HS-27A (cell line): ENCODE data around the gene SLC6A18.
"Not testable (repeated sequence)": the region's sequence is repeated elsewhere in the genome, so short reads cannot be mapped to it uniquely, and the experiment has no call there.

Experiments used
- DNase-seq: peaks from one replicate; pipeline ENCODE4 v3.0.0-alpha.2; 2012; ENCODE audit warnings: low read depth, missing footprints

The SLC6A18 gene

DNA sequence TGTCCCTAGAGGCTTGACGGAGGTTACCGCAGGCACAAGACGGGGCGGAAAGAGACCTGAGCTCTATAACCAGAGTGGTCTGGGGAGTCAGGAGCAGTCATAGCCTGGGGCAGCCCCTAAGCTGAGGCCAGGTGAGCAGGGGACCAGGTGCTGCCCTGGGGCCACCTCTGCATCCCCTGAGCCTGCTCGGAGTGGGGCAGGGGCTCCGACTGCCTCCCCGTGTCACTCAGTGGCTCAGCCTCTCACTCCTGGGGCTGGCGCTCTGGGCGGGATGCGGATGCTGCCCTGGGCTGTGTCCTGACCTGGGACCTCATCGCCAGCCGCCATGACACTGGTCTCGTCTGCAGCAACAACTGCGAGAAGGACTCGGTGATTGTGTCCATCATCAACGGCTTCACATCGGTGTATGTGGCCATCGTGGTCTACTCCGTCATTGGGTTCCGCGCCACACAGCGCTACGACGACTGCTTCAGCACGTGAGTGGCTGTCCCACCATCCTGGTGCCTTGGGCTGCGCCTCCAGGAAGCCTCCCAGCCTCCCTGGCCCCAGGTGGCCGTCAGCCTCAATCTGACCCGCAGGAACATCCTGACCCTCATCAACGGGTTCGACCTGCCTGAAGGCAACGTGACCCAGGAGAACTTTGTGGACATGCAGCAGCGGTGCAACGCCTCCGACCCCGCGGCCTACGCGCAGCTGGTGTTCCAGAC, 8.8 kb upstream of the SLC6A18 start:
- no peak for DNase-seq

- DNase-seq, result no peak
These were observed 8.3 kb upstream of the SLC6A18 start for GRCh38 chr5:1216918-1217295.

DNA sequence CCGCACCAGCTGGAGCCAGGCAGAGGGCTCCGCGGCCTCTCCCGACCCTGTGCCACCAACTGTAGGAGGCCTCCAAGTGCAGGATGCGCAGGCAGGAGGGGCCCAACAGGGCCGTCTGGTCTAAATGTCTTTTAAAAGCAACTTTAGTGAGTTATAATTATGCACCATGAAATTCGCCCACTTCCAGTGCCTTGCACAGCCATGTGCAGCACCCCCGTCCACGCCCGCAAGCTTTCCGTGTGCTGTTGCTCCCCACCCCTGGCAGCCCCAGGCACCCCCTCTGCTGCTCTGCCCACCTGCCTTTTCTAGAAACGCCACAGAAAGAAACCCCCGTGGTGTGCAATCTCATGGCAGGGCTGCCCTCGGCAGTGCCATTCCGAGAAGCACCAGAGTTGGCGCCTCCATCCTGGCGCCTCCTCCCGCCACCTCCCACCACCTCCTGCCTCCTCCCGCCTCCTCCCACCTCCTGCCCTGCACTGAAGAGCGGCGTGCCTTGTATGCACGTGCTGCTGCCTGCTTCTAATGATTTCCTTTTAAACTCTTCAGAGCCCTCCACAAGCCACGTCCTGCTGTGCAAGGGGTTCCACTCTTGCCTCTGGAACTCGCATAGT, 7.5 kb upstream of the SLC6A18 start:
- no peak for DNase-seq

DNA sequence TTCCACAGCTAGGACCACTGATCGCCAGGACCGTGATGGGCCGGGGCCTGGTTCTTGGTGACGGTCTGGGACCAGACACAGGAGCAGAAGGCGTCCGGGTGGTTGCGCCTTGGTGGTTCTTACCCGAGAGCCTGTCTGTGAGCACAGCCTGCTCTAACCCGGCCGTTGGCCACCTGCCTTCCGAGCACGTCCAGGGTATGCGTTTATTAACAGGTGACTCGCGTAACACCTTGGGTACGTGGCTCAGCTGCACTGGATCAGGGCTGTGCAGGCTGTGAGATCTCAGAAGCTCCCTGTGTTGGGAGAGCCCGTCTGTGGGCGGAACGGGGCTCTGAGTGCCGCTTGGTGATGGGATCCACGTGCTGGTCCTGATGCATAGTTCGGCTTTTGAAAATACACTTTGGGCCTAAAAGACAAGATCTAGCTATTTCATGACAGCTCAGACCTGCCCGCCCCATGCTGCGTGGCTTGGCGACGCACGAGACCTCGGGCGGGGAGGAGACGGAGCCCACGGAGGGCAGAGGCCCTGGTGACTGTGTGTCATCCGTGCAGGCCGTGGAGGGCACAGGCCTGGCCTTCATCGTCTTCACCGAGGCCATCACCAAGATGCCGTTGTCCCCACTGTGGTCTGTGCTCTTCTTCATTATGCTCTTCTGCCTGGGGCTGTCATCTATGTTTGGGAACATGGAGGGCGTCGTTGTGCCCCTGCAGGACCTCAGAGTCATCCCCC, 6.7 kb upstream of the SLC6A18 start:
- DNase-seq, result no peak

DNA sequence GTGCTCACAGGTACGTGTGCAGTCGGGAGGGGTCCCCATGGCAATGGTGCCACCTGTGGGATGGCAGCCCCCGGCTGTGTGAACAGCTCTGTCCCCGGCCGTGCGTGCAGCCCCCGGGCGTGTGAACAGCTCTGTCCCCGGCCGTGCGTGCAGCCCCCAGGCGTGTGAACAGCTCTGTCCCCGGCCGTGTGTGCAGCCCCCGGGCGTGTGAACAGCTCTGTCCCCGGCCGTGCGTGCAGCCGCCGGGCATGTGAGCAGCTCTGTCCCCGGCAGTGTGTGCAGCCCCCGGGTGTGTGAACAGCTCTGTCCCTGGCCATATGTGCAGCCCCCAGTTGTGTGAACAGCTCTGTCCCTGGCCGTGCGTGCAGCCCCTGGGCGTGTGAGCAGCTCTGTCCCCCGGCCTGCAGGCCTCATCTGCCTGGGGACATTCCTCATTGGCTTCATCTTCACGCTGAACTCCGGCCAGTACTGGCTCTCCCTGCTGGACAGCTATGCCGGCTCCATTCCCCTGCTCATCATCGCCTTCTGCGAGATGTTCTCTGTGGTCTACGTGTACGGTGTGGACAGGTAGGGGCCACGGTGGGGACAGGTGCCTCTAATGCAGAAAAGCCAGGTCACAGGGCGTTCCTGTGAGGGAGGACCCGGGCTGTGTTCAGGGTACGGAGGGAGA, 5.9 kb upstream of the SLC6A18 start:
- DNase-seq, result no peak

DNA sequence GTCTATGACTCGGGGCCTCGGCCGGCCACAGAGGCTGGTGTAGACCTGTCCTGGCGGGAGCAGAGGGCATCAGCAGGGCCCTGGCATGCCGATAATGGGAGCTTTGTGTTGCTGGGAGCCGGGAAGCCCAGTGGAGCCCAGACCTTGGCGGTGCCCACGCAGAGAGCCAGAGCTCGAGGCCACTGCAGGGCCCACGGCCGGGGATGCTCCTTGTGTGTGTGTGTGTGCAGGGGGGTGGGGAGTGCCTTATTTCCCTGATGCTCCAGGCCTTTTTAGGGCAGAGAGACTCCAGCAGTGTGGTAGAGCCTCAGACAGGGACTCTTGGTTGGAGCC, 5.4 kb upstream of the SLC6A18 start:
- no peak for DNase-seq

GRCh38 chr5:1220351-1220750, 4.8 kb upstream of the SLC6A18 start:
- DNase-seq, result no peak

- no peak for DNase-seq
These were observed 4.3 kb upstream of the SLC6A18 start for GRCh38 chr5:1220831-1221230.

GRCh38 chr5:1221721-1222120, 3.5 kb upstream of the SLC6A18 start:
- no peak for DNase-seq

GRCh38 chr5:1222147-1222546, 3.0 kb upstream of the SLC6A18 start:
- no peak for DNase-seq

DNA sequence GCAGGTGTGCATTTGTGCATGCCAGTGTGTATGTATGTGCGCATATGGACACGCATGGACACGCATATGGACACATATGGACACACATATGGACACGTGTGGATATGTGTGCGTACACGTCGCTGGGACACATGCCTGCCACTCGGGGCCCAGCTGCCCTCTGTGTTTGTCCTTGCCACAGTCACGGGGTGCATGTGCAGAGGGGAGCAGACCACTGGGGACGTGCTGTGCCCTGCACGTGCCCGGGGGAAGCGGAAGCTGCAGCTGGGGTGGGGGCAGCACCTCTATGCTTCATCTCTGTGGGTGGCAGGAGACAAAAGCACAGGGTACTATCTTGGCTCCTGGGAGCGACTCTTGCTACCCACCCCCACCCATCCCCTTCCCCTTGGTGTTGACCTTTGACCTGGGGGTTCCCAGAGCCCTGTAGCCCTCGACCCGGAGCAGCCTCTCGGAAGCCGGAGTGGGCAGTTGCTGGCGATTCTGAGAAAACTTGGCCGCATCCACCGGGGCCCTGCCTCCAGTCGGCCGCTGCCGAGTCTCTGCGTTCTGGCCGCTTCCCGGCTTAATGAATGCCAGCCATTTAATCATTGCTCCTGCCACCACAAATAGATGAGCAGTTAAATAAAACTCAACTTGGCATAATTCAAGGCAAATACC, 2.4 kb upstream of the SLC6A18 start:
- DNase-seq, result no peak

- DNase-seq, result no peak
These were observed 1.9 kb upstream of the SLC6A18 start for GRCh38 chr5:1223278-1223670.

GRCh38 chr5:1224631-1225030, 550 bp upstream of the SLC6A18 start:
- DNase-seq, result no peak

DNA sequence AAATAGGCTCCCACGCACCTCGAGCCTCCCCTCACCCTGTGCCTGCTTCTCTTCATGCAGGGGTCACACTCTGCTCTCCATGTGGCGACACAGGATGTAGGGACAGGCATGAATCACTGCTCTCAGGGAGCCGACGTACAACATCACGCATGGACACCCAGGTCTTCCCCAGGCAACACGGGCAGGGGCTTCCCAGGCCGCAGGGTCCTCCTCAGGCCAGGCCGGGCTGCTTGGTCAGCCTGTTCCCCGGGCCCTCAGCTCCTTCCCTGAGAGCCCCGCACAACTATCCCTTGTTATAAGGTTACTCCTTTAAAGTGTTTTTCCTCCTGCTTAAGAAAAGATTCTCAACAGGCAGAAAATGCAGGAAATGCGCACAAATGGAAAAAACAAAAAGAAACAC, 1.1 kb downstream of the SLC6A18 start:
- DNase-seq, result no peak

GRCh38 chr5:1226839-1227581, 1.8 kb downstream of the SLC6A18 start:
- no peak for DNase-seq

DNA sequence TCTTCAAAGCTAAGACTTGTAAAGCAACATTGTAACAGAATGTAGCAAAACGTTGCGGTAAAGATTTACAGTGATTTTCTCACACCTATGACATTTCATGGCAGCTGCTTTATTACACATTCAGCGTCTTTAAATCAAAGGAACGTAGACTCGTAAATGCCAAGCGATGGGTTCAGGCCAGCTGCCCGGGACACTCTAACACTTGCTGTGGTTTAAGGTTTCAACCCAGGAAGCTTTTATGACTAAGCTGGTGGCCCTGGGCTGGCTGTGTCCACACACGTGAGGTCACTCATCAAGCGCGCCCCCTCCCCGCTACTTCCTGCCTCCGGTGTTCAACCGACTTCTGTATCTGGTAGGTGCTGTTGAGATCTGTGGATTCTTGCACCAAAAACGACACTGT, 2.5 kb downstream of the SLC6A18 start:
- no peak for DNase-seq

DNA sequence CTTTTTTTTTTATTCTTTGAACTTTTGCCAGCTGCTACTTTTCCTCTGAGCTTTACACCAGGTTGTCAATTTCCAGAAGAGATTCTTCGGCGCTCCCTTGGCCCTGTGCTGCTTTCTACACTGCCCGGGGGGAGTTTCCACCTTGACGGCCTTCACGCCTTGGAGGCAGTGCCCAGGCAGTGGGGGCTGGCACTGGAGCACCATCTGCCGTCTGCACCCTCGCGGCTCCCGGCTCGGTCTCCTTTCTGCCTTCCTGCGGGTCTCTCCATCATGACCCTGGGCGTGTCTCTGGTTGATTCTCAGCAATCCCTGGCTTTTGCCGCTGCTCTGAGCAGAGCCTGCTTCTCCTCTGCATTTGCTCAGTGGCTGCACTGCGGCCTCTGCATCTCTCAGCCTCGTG, 2.9 kb downstream of the SLC6A18 start:
- no peak for DNase-seq

DNA sequence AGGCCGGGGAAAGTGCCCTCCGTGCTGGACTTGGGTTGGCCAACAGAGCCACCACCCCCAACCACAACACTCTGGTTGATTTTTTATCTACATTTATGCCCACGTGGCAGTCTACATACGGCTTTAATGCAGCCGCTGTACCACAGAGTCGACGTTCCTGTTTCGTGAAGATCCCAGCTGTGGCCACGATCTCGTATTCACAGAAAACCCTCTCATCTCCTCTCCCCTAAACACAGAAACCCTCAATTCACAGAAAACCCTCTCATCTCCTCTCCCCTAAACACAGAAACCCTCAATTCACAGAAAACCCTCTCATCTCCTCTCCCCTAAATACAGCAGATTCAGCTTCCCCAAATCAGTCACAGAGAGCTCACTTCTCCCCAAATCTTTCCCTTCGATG, 3.8 kb downstream of the SLC6A18 start:
- DNase-seq, result not testable (repeated sequence)

- DNase-seq, result no peak
These were observed 4.6 kb downstream of the SLC6A18 start for GRCh38 chr5:1229822-1230221.

DNA sequence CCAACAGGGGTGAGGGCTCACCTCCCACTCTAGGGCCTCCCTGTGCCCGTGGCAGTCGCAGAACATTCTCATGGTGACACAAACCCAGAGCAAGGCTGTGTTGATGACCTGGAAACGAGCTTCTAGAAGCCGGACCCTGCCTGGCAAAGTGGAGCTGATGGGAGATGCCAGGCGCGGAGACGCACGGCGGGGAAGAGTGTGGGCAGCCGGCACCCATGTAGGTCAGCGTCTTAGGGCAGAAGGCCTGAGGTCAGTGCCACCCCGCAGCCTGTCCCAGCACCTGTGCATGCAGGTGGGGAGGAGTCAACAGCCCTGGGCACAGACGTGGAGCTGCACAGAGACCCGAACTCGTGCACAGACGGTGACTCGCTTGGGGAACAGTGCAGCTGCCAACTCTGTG, 5.4 kb downstream of the SLC6A18 start:
- no peak for DNase-seq

GRCh38 chr5:1231354-1231905, 6.2 kb downstream of the SLC6A18 start:
- no peak for DNase-seq

GRCh38 chr5:1232780-1233179, 7.6 kb downstream of the SLC6A18 start:
- DNase-seq, result no peak
